Left renal cortex interstitium (tissue), 4 donors: ENCODE data around the gene WDR17. TPM values are rescaled to one million over a fixed set of nuclear protein-coding genes. Genes with fewer than 3 reads are reported as not detected.

Source experiments
- DNase-seq, 4 donors: peaks; one replicate each; pipeline ENCODE4 v3.0.0-alpha.2; 2013; ENCODE audit warnings: low read depth in 4 of 4, low spot score in 2 of 4, missing footprints in 1 of 4
- polyA plus RNA-seq, 4 donors: library from polyadenylated mRNA; unstranded; fragments of 120-200 nt; gene quantifications; one replicate each; pipeline ENCODE4 v1.2.1, GENCODE V29; 2013; ENCODE audit not compliant: insufficient read length in 4 of 4

The WDR17 gene
- 10 to 100 TPM in 1 of 4 donors, 1 to 10 TPM in 3; 4.8 to 11.5 (median 6.8) TPM for polyA plus RNA-seq

GRCh38 chr4:176065435-176066291, at the start of gene WDR17:
WDR17 (plus strand) TSS chr4:176065841; CDS start chr4:176111581, 45,740 bp downstream.
- DNase-seq: peak; percentile 51 to 83 (median 68)

- DNase-seq: no peak
These were observed 49.0 kb upstream of the WDR17 start for GRCh38 chr4:176016601-176017000.

GRCh38 chr4:176020481-176021085, 45.1 kb upstream of the WDR17 start:
- no peak for DNase-seq

- no peak for DNase-seq
These were observed 35.2 kb upstream of the WDR17 start for GRCh38 chr4:176030391-176030790.

- no peak for DNase-seq
These were observed 33.7 kb upstream of the WDR17 start for GRCh38 chr4:176031922-176032321.

GRCh38 chr4:176032454-176032853, 33.2 kb upstream of the WDR17 start:
- DNase-seq: no peak

GRCh38 chr4:176034499-176034898, 31.1 kb upstream of the WDR17 start:
- peak in 2 of 4 donors; percentile 6 to 24 for DNase-seq

GRCh38 chr4:176034936-176035335, 30.7 kb upstream of the WDR17 start:
- no peak for DNase-seq

GRCh38 chr4:176036585-176037205, 28.9 kb upstream of the WDR17 start:
- DNase-seq: no peak

GRCh38 chr4:176038789-176039188, 26.9 kb upstream of the WDR17 start:
- no peak for DNase-seq

GRCh38 chr4:176042195-176042594, 23.4 kb upstream of the WDR17 start:
- no peak for DNase-seq

GRCh38 chr4:176043838-176044588, 21.6 kb upstream of the WDR17 start:
- DNase-seq: no peak

GRCh38 chr4:176044589-176044951, 21.1 kb upstream of the WDR17 start:
- DNase-seq: no peak

- no peak for DNase-seq
These were observed 17.0 kb upstream of the WDR17 start for GRCh38 chr4:176048631-176049030.

GRCh38 chr4:176052744-176053143, 12.9 kb upstream of the WDR17 start:
- no peak for DNase-seq

- no peak for DNase-seq
These were observed 11.9 kb upstream of the WDR17 start for GRCh38 chr4:176053785-176054184.

- DNase-seq: no peak
These were observed 10.7 kb upstream of the WDR17 start for GRCh38 chr4:176054942-176055341.

- DNase-seq: no peak
These were observed 1.9 kb upstream of the WDR17 start for GRCh38 chr4:176063718-176064117.

GRCh38 chr4:176064539-176064938, 1.1 kb upstream of the WDR17 start:
- no peak for DNase-seq

- DNase-seq: no peak
These were observed 1.1 kb downstream of the WDR17 start for GRCh38 chr4:176066757-176067156.

- DNase-seq: no peak
These were observed 11.9 kb downstream of the WDR17 start for GRCh38 chr4:176077561-176077960.
